ENCODE results near the gene CTDSPL. TPM values are rescaled to one million over a fixed set of nuclear protein-coding genes. Genes with fewer than 3 reads are reported as not detected.

Gene CTDSPL
- total RNA-seq, 1 experiment from 2014 or later: 16.6 TPM

DNA sequence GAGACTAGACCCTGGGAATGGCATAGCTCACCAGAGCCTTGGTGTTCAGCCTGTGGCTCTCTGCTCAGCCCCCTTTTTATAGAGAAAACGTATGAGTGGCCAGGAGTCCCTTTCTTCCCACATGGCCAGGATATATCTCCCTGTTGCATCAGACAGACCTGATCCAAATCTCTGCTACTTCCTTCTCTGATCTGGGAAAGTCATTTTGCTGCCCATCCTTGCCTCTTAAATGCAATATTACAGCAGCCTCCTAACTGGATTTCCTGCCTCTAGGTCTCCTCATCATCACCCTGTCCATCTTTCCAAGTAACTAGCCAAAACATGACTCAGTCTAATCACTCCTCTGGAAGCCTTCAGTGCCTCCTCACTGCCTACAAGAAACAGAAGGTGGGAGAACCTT, 42.9 kb downstream of the CTDSPL start:
- in situ Hi-C loops (cut with HindIII; ENCODE audit: low pct_unique_long_range_greater_than_20kb, low sequenced_read_pairs): no loop called here
- no TSS peak for BruUV-seq (replicated peaks)
- intact Hi-C loops (cut with micrococcal nuclease; ENCODE audit: unreplicated experiment): no loop called here
- no peak overlapping the region for H3K4me3 ChIP-seq (ENCODE audit: low read depth in 2 of 2, low read length in 2 of 2)
- POLR2A ChIA-PET: no interaction called here
- H3K27ac ChIP-seq (ENCODE audit: low read length): no peak overlapping the region
- DNase-seq (ENCODE audit: low read depth, low spot score) (no peak), ATAC-seq (no peak)
- CTCF ChIA-PET: no interaction called here
- no peaks in the 10 kb centered on the region for H3K36me3 ChIP-seq (ENCODE audit: control insufficient read depth, insufficient read depth, low read length)
- H3K27me3 ChIP-seq (ENCODE audit: control insufficient read depth, insufficient read depth, low read length): no peaks in the 10 kb centered on the region
- H3K4me1 ChIP-seq (ENCODE audit: control insufficient read depth, insufficient read depth, low read length): no peaks in the 10 kb centered on the region
- no peaks in the 10 kb centered on the region for H3K9me3 ChIP-seq (ENCODE audit: control insufficient read depth, insufficient read depth, low read depth, low read length)
- TF ChIP-seq TCF7L2 (IDR thresholded peaks at IDR 0.05; ENCODE audit: low read depth, low read length) (no peak), POLR2AphosphoS5 (IDR thresholded peaks at IDR 0.05; ENCODE audit: low read depth, low read length) (no peak), SIN3A (IDR thresholded peaks at IDR 0.05; ENCODE audit: borderline replicate concordance, insufficient read depth, low read depth, low read length) (no peak)
- TF ChIP-seq, protein P1, sequence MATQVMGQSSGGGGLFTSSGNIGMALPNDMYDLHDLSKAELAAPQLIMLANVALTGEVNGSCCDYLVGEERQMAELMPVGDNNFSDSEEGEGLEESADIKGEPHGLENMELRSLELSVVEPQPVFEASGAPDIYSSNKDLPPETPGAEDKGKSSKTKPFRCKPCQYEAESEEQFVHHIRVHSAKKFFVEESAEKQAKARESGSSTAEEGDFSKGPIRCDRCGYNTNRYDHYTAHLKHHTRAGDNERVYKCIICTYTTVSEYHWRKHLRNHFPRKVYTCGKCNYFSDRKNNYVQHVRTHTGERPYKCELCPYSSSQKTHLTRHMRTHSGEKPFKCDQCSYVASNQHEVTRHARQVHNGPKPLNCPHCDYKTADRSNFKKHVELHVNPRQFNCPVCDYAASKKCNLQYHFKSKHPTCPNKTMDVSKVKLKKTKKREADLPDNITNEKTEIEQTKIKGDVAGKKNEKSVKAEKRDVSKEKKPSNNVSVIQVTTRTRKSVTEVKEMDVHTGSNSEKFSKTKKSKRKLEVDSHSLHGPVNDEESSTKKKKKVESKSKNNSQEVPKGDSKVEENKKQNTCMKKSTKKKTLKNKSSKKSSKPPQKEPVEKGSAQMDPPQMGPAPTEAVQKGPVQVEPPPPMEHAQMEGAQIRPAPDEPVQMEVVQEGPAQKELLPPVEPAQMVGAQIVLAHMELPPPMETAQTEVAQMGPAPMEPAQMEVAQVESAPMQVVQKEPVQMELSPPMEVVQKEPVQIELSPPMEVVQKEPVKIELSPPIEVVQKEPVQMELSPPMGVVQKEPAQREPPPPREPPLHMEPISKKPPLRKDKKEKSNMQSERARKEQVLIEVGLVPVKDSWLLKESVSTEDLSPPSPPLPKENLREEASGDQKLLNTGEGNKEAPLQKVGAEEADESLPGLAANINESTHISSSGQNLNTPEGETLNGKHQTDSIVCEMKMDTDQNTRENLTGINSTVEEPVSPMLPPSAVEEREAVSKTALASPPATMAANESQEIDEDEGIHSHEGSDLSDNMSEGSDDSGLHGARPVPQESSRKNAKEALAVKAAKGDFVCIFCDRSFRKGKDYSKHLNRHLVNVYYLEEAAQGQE (IDR thresholded peaks at IDR 0.05; ENCODE audit: insufficient read depth in 1 of 2, low read depth in 2 of 2, low read length in 1 of 2): no peak
- TF ChIP-seq, protein P2, sequence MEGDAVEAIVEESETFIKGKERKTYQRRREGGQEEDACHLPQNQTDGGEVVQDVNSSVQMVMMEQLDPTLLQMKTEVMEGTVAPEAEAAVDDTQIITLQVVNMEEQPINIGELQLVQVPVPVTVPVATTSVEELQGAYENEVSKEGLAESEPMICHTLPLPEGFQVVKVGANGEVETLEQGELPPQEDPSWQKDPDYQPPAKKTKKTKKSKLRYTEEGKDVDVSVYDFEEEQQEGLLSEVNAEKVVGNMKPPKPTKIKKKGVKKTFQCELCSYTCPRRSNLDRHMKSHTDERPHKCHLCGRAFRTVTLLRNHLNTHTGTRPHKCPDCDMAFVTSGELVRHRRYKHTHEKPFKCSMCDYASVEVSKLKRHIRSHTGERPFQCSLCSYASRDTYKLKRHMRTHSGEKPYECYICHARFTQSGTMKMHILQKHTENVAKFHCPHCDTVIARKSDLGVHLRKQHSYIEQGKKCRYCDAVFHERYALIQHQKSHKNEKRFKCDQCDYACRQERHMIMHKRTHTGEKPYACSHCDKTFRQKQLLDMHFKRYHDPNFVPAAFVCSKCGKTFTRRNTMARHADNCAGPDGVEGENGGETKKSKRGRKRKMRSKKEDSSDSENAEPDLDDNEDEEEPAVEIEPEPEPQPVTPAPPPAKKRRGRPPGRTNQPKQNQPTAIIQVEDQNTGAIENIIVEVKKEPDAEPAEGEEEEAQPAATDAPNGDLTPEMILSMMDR (IDR thresholded peaks at IDR 0.05): no peak

DNA sequence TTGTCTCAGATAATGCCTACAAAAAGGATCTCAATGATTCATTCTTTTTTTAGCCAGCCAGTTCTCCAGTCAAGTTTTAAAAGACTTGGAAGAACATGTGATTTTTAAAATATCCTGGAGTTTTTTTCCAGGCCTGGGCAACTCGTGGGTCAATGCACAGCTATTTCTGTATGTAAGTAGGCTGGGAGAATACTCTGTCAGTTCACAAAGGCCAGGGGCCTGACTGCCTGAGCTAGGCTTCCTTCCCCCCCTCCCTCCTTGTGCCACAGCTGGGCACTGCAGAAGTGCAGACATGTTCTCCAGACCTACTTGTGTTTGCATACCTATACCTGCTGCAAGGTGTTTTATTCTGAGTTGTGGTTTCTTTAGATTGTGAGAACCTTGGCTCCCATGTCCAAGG, 43.7 kb downstream of the CTDSPL start:
- BruUV-seq (replicated peaks): no TSS peak
- Histone ChIP-seq H3K27me3 (ENCODE audit: control insufficient read depth, insufficient read depth, low read length) (no peaks in the 10 kb centered on the region), H3K4me3 (ENCODE audit: low read depth in 2 of 2, low read length in 2 of 2) (no peak overlapping the region), H3K27ac (ENCODE audit: low read length) (no peak overlapping the region), H3K9me3 (ENCODE audit: control insufficient read depth, insufficient read depth, low read depth, low read length) (no peaks in the 10 kb centered on the region), H3K4me1 (ENCODE audit: control insufficient read depth, insufficient read depth, low read length) (no peaks in the 10 kb centered on the region), H3K36me3 (ENCODE audit: control insufficient read depth, insufficient read depth, low read length) (no peaks in the 10 kb centered on the region)
- DNase-seq (ENCODE audit: low read depth, low spot score) (no peak), ATAC-seq (no peak)
- intact Hi-C loops (cut with micrococcal nuclease; ENCODE audit: unreplicated experiment) (no loop called here), in situ Hi-C loops (cut with HindIII; ENCODE audit: low pct_unique_long_range_greater_than_20kb, low sequenced_read_pairs) (no loop called here)
- CTCF ChIA-PET: no interaction called here
- TF ChIP-seq POLR2AphosphoS5 (IDR thresholded peaks at IDR 0.05; ENCODE audit: low read depth, low read length) (no peak), SIN3A (IDR thresholded peaks at IDR 0.05; ENCODE audit: borderline replicate concordance, insufficient read depth, low read depth, low read length) (no peak), TCF7L2 (IDR thresholded peaks at IDR 0.05; ENCODE audit: low read depth, low read length) (no peak)
- TF ChIP-seq, protein P2 (IDR thresholded peaks at IDR 0.05): no peak
- TF ChIP-seq, protein P1 (IDR thresholded peaks at IDR 0.05; ENCODE audit: insufficient read depth in 1 of 2, low read depth in 2 of 2, low read length in 1 of 2): no peak
- POLR2A ChIA-PET: no interaction called here
